GM12872 (cell line): ENCODE data around the gene TMEM167A.

Source experiments
- TF ChIP-seq, protein P1 (sequence below): IDR thresholded peaks from 3 replicates; pipeline ENCODE4 v1.5.1; 2011; ENCODE audit warnings: low read depth, mild to moderate bottlenecking, low read length, moderate library complexity; ENCODE audit not compliant: insufficient read depth

TMEM167A gene

DNA sequence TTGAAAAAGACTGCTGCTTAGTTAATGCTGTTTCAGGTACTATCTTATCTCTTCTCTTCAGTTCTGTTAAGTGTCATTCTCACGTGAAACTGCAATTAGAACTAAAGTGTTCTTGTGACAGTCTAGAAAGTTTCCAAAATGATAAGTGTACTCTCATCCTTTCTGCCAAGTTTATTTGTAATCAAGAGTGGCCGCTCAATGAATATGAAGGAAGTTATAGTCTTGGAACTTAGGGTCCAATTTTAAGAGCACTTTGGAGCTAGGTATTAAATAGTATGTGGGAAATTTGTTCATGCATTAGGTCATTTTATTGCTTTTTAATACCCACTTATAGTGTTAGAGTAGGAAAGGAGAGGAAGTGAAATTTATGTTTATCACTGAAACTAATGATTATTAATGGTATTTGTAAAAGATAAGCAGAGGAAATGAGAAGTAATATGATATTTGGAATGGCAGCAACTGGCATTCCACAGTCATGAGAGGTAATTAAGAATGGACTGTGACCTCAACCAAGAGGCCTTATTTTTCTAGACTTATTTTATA is 20.6 kb upstream of the TMEM167A start:
- TF ChIP-seq, protein P1, sequence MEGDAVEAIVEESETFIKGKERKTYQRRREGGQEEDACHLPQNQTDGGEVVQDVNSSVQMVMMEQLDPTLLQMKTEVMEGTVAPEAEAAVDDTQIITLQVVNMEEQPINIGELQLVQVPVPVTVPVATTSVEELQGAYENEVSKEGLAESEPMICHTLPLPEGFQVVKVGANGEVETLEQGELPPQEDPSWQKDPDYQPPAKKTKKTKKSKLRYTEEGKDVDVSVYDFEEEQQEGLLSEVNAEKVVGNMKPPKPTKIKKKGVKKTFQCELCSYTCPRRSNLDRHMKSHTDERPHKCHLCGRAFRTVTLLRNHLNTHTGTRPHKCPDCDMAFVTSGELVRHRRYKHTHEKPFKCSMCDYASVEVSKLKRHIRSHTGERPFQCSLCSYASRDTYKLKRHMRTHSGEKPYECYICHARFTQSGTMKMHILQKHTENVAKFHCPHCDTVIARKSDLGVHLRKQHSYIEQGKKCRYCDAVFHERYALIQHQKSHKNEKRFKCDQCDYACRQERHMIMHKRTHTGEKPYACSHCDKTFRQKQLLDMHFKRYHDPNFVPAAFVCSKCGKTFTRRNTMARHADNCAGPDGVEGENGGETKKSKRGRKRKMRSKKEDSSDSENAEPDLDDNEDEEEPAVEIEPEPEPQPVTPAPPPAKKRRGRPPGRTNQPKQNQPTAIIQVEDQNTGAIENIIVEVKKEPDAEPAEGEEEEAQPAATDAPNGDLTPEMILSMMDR, result no peak

GRCh38 chr5:83096660-83097339 is 19.6 kb upstream of the TMEM167A start:
- TF ChIP-seq, protein P1, result no peak

- TF ChIP-seq, protein P1, result no peak
Measured at GRCh38 chr5:83095957-83096539, 18.9 kb upstream of the TMEM167A start.

DNA sequence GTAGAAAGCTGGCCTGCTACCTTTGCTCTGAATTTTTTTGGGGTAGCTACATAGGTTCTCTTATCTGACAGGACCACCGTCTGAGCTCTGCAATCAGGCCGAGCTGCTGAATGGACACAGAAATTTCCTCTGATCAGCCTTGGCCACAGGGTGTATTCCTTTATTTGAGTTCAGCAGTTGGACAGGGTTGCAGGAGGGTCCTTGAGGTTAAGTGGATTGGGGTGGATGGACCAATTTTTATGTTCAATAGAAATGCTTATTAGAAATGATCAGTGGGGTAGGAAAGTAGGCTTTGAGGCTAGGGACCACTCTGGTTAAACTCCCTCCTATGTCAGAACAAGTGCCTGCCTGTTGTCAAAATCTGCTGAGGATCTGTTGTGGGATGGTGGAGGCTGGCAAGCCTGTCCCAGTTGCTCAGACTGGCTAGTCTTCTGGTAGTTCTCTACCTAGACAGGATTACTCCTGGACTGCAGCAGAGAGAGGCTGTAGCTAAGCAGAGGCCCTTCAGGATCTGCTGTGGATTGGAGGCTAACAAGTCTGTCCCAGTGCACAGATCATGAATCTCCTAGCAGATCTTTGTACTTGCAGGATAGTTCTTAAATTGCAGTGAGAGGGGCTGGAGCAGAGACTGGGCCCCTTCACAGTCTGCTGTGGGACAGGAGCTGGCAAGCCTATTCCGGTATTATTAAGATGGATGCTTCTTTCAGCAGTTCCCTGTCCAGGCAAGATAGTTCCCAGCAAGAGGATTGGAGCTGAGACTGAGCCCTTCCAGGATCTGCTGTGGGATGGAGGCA is 18.2 kb upstream of the TMEM167A start:
- TF ChIP-seq, protein P1, result no peak

- TF ChIP-seq, protein P1, result no peak
Measured at GRCh38 chr5:83093692-83094091, 16.5 kb upstream of the TMEM167A start.

DNA sequence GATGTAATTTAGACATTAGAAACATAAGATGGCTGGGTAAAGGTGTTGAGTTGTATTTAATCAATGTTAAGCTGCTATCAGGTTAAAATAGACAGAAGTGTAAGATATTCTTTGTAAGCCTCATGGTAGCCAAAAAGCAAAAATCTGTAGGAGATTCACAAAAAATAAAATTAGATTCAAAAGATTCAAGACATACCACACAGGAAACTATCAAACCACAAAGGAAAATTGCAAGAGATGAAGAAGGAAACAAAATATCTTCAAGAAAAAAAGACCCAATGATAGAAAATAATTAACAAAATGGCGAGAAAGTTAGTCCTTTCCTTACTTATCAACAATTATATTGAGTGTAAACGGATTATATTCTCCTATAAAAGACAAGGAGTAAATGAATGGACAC is 15.4 kb upstream of the TMEM167A start:
- TF ChIP-seq, protein P1, result no peak

DNA sequence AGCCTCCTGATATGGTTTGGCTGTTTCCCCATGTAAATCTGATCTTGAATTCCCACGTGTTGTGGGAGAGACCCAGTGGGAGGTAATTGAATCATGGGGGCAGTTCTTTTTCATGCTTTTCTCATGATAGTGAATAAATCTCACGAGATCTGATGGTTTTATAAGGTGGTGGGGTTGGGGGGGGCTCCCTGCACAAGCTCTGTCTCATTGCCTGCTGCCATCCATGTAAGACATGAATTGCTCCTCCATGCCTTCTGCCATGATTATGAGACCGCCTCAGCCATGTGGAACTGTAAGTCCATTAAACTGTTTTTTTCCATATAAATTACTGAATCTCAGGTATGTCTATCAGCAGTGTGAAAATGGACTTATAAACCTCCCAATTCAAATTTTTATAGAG is 13.0 kb upstream of the TMEM167A start:
- TF ChIP-seq, protein P1, result no peak
